K562 (cell line): Measurements from ENCODE around the gene KCNJ10.

ENCODE experiments used
- EZH2 ChIP-seq: IDR thresholded peaks from 2 replicates; pipeline ENCODE4 v1.6.1; 2012; ENCODE audit warnings: low read depth, mild to moderate bottlenecking, inconsistent platforms, low read length, borderline replicate concordance
- ILF3 ChIP-seq: fragments of 450-650 bp; IDR thresholded peaks from 2 replicates; pipeline ENCODE4 v1.6.1; 2018; ENCODE audit warnings: antibody characterized with exemption, mild to moderate bottlenecking, moderate library complexity, borderline replicate concordance
- IRF2 ChIP-seq: sonication (generic); formaldehyde crosslinking; IDR thresholded peaks from 2 replicates; pipeline ENCODE4 v1.8.1; 2022; ENCODE audit warnings: mild to moderate bottlenecking, missing genetic modification reagents
- MAFK ChIP-seq: IDR thresholded peaks from 2 replicates; pipeline ENCODE4 v1.6.1; 2011; ENCODE audit warnings: low read length, improper control_type of control experiment
- MEF2A ChIP-seq: IDR thresholded peaks from 2 replicates; pipeline ENCODE4 v1.6.1; 2011; ENCODE audit warnings: low read depth, mild to moderate bottlenecking, low read length, moderate library complexity; ENCODE audit not compliant: control insufficient read depth
- POLR2A ChIP-seq: fragments of 450-650 bp; conservative IDR thresholded peaks from 2 replicates; pipeline ENCODE4 v1.6.1; 2016
- SETDB1 ChIP-seq: IDR thresholded peaks from one replicate; pipeline ENCODE4 v1.6.1; 2012; ENCODE audit warnings: low read length, control low read depth, inconsistent platforms
- SRF ChIP-seq, 2 experiments: fragments of 250-450, 450-650 bp in 1 of 2; sonication (Bioruptor Pico) in 1 of 2; sonication (generic) in 1 of 2; formaldehyde crosslinking; IDR thresholded peaks; 2 replicates each; pipeline versions ENCODE4 v1.5.0 to v1.5.1; 2020 to 2022; ENCODE audit warnings: mild to moderate bottlenecking in 1 of 2, missing genetic modification reagents in 1 of 2
- ZNF174 ChIP-seq: fragments of 250-450 bp; sonication (Bioruptor Pico); IDR thresholded peaks from 2 replicates; pipeline ENCODE4 v1.4.0; 2020; ENCODE audit warnings: mild to moderate bottlenecking
- ZNF282 ChIP-seq: sonication (generic); formaldehyde crosslinking; IDR thresholded peaks from 2 replicates; pipeline ENCODE4 v1.8.1; 2023; ENCODE audit warnings: missing genetic modification reagents
- TF ChIP-seq, protein P1 (sequence below), 3 experiments: IDR thresholded peaks in 2 of 3; conservative IDR thresholded peaks in 1 of 3; 2 replicates each; pipeline ENCODE4 v1.5.1; 2011 to 2012; ENCODE audit warnings: low read length in 3 of 3, mild to moderate bottlenecking in 3 of 3, control low read depth in 2 of 3, improper control_type of control experiment in 1 of 3, inconsistent platforms in 1 of 3, low read depth in 1 of 3, mixed read lengths in 1 of 3, moderate library complexity in 1 of 3; ENCODE audit not compliant: insufficient read depth in 2 of 3
- TF ChIP-seq, protein P2 (sequence below): sonication (generic); formaldehyde crosslinking; IDR thresholded peaks from 2 replicates; pipeline ENCODE4 v1.8.1; 2023; ENCODE audit warnings: mild to moderate bottlenecking, missing genetic modification reagents

DNA sequence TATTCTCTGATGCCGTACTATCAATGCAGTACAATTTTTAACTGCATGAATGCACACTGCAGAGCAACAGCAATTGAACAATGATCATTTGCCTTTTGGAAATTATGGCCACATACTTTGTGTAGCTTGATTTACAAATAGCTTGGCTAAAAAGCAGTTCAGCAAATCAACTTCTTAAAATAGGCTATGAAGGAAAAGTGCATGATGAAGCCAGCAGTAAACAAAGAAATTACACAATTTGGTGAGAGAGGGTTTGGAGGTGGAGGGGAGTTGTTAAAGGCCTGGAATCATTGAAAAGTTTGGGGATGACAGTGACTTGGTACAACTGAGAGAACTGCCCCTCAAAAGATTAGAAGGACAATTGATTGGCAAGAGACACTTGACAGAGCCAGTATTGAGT lies 44.6 kb downstream of the KCNJ10 start:
- no peak for TF ChIP-seq SRF (CRISPR knock-in tag; IDR thresholded peaks at IDR 0.05)
- TF ChIP-seq POLR2A, result no peak
- no peak for TF ChIP-seq ZNF282
- no peak for TF ChIP-seq SETDB1
- TF ChIP-seq ILF3, result no peak
- TF ChIP-seq, protein P1, sequence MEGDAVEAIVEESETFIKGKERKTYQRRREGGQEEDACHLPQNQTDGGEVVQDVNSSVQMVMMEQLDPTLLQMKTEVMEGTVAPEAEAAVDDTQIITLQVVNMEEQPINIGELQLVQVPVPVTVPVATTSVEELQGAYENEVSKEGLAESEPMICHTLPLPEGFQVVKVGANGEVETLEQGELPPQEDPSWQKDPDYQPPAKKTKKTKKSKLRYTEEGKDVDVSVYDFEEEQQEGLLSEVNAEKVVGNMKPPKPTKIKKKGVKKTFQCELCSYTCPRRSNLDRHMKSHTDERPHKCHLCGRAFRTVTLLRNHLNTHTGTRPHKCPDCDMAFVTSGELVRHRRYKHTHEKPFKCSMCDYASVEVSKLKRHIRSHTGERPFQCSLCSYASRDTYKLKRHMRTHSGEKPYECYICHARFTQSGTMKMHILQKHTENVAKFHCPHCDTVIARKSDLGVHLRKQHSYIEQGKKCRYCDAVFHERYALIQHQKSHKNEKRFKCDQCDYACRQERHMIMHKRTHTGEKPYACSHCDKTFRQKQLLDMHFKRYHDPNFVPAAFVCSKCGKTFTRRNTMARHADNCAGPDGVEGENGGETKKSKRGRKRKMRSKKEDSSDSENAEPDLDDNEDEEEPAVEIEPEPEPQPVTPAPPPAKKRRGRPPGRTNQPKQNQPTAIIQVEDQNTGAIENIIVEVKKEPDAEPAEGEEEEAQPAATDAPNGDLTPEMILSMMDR (IDR thresholded peaks at IDR 0.05 in 2 of 3, conservative IDR thresholded peaks at IDR 0.05 in 1 of 3; ENCODE audit: insufficient read depth in 2 of 3, low read depth in 1 of 3, low read length in 3 of 3), result no peak
- no peak for TF ChIP-seq MAFK
- TF ChIP-seq IRF2 (CRISPR knock-in tag), result no peak
- TF ChIP-seq ZNF174 (CRISPR knock-in tag), result no peak
- no peak for TF ChIP-seq MEF2A
- TF ChIP-seq, protein P2, sequence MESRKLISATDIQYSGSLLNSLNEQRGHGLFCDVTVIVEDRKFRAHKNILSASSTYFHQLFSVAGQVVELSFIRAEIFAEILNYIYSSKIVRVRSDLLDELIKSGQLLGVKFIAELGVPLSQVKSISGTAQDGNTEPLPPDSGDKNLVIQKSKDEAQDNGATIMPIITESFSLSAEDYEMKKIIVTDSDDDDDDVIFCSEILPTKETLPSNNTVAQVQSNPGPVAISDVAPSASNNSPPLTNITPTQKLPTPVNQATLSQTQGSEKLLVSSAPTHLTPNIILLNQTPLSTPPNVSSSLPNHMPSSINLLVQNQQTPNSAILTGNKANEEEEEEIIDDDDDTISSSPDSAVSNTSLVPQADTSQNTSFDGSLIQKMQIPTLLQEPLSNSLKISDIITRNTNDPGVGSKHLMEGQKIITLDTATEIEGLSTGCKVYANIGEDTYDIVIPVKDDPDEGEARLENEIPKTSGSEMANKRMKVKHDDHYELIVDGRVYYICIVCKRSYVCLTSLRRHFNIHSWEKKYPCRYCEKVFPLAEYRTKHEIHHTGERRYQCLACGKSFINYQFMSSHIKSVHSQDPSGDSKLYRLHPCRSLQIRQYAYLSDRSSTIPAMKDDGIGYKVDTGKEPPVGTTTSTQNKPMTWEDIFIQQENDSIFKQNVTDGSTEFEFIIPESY (CRISPR knock-in tag), result no peak
- no peak for TF ChIP-seq EZH2
